Amniotic stem cell (primary cell): ENCODE measurements around the gene RAB40B.

Experiments
- DNase-seq: peaks from one replicate; lab custom pipeline; 2025; lab: John Stamatoyannopoulos, UW

Gene RAB40B

GRCh38 chr17:82649501-82650261 is 48.8 kb downstream of the RAB40B start:
- DNase-seq, result no peak

GRCh38 chr17:82648742-82649331 is 49.7 kb downstream of the RAB40B start:
- DNase-seq, result no peak

GRCh38 chr17:82648165-82648668 is 50.3 kb downstream of the RAB40B start, which contains the start of gene WDR45B:
WDR45B (minus strand) TSS chr17:82648444; CDS start chr17:82648340, 104 bp downstream.
- DNase-seq, result peak; percentile 95

GRCh38 chr17:82647593-82648164 is 50.8 kb downstream of the RAB40B start:
- DNase-seq, result no peak

GRCh38 chr17:82645516-82645915 is 53.0 kb downstream of the RAB40B start:
- DNase-seq, result no peak

- DNase-seq, result no peak
Observed at GRCh38 chr17:82644148-82644547, 54.4 kb downstream of the RAB40B start.

- DNase-seq, result no peak
Observed at GRCh38 chr17:82642022-82642421, 56.5 kb downstream of the RAB40B start.

- no peak for DNase-seq
Observed at GRCh38 chr17:82640036-82640435, 58.5 kb downstream of the RAB40B start.

- no peak for DNase-seq
Observed at GRCh38 chr17:82639628-82640027, 58.9 kb downstream of the RAB40B start.

GRCh38 chr17:82638183-82638773 is 60.2 kb downstream of the RAB40B start:
- no peak for DNase-seq

- no peak for DNase-seq
Observed at GRCh38 chr17:82636626-82637598, 61.6 kb downstream of the RAB40B start.

GRCh38 chr17:82633343-82633742 is 65.2 kb downstream of the RAB40B start:
- no peak for DNase-seq

- no peak for DNase-seq
Observed at GRCh38 chr17:82632451-82632850, 66.0 kb downstream of the RAB40B start.

GRCh38 chr17:82631544-82631943 is 67.0 kb downstream of the RAB40B start:
- DNase-seq, result no peak

GRCh38 chr17:82630212-82630611 is 68.3 kb downstream of the RAB40B start:
- no peak for DNase-seq

- no peak for DNase-seq
Observed at GRCh38 chr17:82629748-82630147, 68.8 kb downstream of the RAB40B start.

GRCh38 chr17:82627405-82627804 is 71.1 kb downstream of the RAB40B start:
- DNase-seq, result no peak

- DNase-seq, result no peak
Observed at GRCh38 chr17:82623707-82624106, 74.8 kb downstream of the RAB40B start.

- no peak for DNase-seq
Observed at GRCh38 chr17:82619641-82620040, 78.9 kb downstream of the RAB40B start.

GRCh38 chr17:82619211-82619610 is 79.3 kb downstream of the RAB40B start:
- DNase-seq, result no peak

- no peak for DNase-seq
Observed at GRCh38 chr17:82616021-82616711, 82.3 kb downstream of the RAB40B start.
